GM10248 (cell line): ENCODE measurements around the gene IL18R1.

Experiments used
- CTCF ChIA-PET: fragments of 300-600 bp; sonication (Branson Sonifier 250); formaldehyde crosslinking; extraction: SDS; loops from one replicate; lab custom pipeline; 2021; ENCODE audit warnings: antibody characterized with exemption; lab: Yijun Ruan, JAX
- POLR2A ChIA-PET: fragments of 350-650 bp; sonication (Branson Sonifier 250); formaldehyde crosslinking; extraction: SDS; loops from one replicate; lab custom pipeline; 2020; ENCODE audit warnings: antibody characterized with exemption; lab: Yijun Ruan, JAX
- DNase-seq: peaks from one replicate; pipeline ENCODE4 v3.0.0; 2012; ENCODE audit errors: extremely low spot score
- CTCF ChIP-seq: IDR thresholded peaks from 2 replicates; pipeline ENCODE4 v1.5.1; 2012; ENCODE audit warnings: mild to moderate bottlenecking, low read depth; ENCODE audit errors: extremely low read depth, missing control alignments, control extremely low read depth

The IL18R1 gene

GRCh38 chr2:102386004-102386403 is 30.4 kb downstream of the IL18R1 start:
- no peak for DNase-seq
- no peak for TF ChIP-seq CTCF
- ChIA-PET CTCF (interaction anchor here (0.8 to 2.2 kb wide), 7 partner anchors 10 to 134 kb away, joined by 3 to 6 read pairs (median 4); no protein-coding TSS in a partner anchor), POLR2A (no interaction called here)

GRCh38 chr2:102386867-102387541 is 31.4 kb downstream of the IL18R1 start:
- no peak for TF ChIP-seq CTCF
- POLR2A ChIA-PET: interaction anchor here (0.7 kb wide), 1 partner anchor 19 kb away, joined by 3 read pairs; no protein-coding TSS in a partner anchor
- CTCF ChIA-PET: interaction anchor here (0.7 to 2.3 kb wide), 8 partner anchors 9 to 135 kb away, joined by 3 to 10 read pairs (median 4); no protein-coding TSS in a partner anchor
- DNase-seq: peak; percentile 26

GRCh38 chr2:102387763-102388546 is 32.4 kb downstream of the IL18R1 start:
- DNase-seq: peak; percentile 27
- TF ChIP-seq CTCF: no peak
- ChIA-PET CTCF (interaction anchor here (0.9 to 2.3 kb wide), 6 partner anchors 11 to 136 kb away, joined by 3 to 10 read pairs (median 4); no protein-coding TSS in a partner anchor), POLR2A (no interaction called here)

GRCh38 chr2:102391565-102391964 is 36.0 kb downstream of the IL18R1 start:
- ChIA-PET CTCF (interaction anchor here (0.9 to 1.7 kb wide), 7 partner anchors 13 to 151 kb away, joined by 3 to 6 read pairs (median 5); no protein-coding TSS in a partner anchor), POLR2A (no interaction called here)
- no peak for DNase-seq
- no peak for TF ChIP-seq CTCF

- POLR2A ChIA-PET: no interaction called here
- DNase-seq: no peak
- TF ChIP-seq CTCF: no peak
- CTCF ChIA-PET: interaction anchor here (0.9 to 1.7 kb wide), 7 partner anchors 14 to 151 kb away, joined by 3 to 6 read pairs (median 5); no protein-coding TSS in a partner anchor
These were observed 36.5 kb downstream of the IL18R1 start for GRCh38 chr2:102392096-102392495.

GRCh38 chr2:102392942-102393341 is 37.3 kb downstream of the IL18R1 start:
- no peak for TF ChIP-seq CTCF
- no peak for DNase-seq
- POLR2A ChIA-PET: no interaction called here
- CTCF ChIA-PET: no interaction called here
